Muscle of arm (tissue), 14 donors: ENCODE data around the gene SHANK1. TPM values are rescaled to one million over a fixed set of nuclear protein-coding genes. Genes with fewer than 3 reads are reported as not detected.
"Not testable (repeated sequence)": the region's sequence is repeated elsewhere in the genome, so short reads cannot be mapped to it uniquely, and the experiment has no call there.

ENCODE experiments used
- DNase-seq: peaks from one replicate; pipeline ENCODE4 v3.0.0-alpha.2; 2013
- long read RNA-seq, 11 donors: transcript quantifications; one replicate each; lab custom pipeline, GENCODE V29; 2026
- polyA plus RNA-seq, 12 donors: library from polyadenylated mRNA; unstranded; fragments of 120-200 nt; gene quantifications; one replicate each; pipeline ENCODE4 v1.2.1, GENCODE V29; 2013; ENCODE audit not compliant: insufficient read length in 12 of 12

SHANK1 gene
- polyA plus RNA-seq, result 10 to 100 TPM in 11 of 12 donors, not detected in 1; 11.4 to 87.6 (median 22.0) TPM
- long read RNA-seq, donor 1, result 0 reads
- long read RNA-seq, donor 2, result 0 reads
- long read RNA-seq, donor 3, result 0 reads
- long read RNA-seq, donor 4, result 0 reads
- long read RNA-seq, donor 5, result 0 reads
- long read RNA-seq, donor 6, result 0 reads
- long read RNA-seq, donor 7, result 0 reads
- long read RNA-seq, donor 8, partial matches to known transcripts, result 0 of 3 reads
- long read RNA-seq, donor 8, other reads (novel, unspliced or antisense), result 0 of 3 reads
- long read RNA-seq, donor 9, result 0 reads
- long read RNA-seq, donor 10, result 0 reads
- long read RNA-seq, donor 11, result 0 reads

DNA sequence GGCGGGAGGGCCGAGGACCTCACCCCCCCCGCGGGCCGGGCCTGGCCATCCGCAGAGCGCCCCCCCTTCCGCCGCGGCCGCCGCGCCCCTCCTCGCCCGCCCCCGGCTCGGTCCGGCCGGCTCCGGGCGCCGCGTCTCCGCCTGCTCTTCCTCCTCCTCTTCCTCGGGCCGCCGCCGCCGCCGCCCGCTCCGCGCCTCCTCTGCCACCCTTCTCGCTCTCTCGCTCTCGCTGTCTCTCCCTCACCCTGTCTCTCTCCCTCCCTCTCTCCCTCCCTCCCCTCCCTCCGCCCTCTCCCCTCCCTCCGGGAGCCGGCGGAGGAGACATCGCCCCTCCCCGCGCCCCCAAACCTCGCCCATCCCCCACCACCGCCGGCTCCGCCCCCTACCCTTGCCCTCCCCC is at the start of gene SHANK1:
Gene SHANK1 (minus strand): TSS at position 237 of the 400 bp plus-strand sequence. CDS start 2,883 bp downstream, outside the sequence.
- no peak for DNase-seq

DNA sequence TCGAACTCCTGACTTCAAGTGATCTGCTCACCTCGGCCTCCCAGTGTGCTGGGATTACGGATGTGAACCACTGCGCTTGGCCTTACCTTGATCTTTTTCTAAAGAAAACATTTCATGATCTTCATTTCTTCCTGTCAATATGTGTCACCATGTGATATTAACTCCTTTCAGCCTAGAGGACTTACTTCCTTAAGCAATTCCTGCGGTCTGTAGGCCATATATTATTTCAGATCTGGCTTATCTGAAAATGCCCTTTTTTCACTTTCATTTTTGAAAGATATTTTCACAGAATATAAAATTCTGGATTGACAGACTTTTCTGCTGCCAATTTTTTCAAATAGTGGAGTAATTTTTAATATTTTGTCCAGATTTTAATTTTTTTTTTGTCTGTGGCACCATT is 48.7 kb upstream of the SHANK1 start:
- no peak for DNase-seq

DNA sequence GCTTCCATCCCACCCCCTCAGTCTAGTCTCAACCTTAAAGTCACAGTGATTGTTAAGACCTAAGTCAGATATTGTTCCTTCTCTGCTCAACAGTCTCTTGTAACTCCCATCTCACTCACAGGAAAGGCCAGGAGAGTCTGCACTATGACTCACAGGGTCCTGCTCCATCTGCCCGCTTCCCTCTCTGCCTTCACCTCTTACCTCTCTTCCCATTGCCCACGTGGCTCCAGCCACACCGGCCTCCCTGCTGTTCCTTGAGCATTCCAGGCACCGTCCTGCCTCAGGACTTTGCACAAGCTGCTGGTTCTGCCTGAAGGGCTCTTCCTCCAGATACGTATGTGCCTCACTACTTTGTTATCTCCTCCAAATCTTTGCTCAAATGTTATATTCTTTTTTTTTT is 47.7 kb upstream of the SHANK1 start:
- not testable (repeated sequence) for DNase-seq

DNA sequence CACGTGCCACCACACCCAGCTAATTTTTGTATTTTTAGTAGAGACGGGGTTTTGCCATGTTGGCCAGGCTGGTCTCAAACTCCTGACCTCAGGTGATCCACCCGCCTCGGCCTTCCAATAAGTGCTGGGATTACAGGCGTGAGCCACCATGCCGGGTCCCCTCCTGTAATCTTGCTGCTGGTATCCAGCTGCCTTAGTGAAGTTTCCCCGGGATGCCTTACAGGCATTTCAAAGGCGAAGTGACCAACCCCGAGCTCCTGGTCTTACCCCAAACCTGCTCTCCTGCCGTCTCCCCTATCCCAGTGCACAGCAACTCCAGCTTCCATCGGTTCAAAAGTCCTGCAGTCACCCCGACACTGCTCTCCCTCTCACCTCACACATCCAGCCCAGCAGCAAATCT is 47.1 kb upstream of the SHANK1 start:
- DNase-seq, result not testable (repeated sequence)

DNA sequence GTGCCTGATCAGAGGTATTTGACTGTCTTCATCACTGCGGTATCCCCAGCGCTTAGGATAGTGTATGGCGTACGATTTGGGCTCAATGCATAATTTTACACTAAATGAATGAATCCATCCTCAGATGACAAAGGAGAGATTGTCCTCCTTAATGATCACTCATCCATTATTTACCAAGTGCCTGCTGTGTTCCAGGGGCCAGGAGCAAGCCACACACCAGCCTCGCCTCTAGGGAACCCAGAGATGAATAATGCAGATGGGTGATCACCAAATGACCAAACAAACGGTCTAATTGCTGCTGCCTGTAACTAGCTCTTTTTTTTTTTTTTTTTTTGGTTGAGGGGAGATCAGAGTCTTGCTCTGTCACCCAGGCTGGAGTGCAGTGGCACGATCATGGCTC is 44.8 kb upstream of the SHANK1 start:
- DNase-seq, result no peak

DNA sequence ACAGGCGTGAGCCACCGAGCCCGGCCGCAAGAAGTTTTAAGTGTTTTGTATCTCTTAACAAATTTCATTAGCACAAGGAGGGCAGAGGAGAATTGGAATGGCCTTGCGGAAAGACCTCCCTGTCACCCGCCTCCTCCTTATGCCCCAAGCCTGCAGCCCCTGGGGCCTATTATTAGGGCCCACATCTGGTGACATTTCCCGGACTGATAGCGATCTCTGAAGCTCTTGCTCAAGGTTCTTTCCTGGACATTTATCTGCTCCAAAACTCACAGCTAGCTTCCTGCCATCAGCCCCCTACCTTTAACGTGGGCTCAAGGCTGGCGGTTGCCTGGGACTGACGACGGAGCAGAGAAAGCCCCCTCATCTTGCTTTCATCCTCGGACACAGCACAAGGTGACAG is 43.9 kb upstream of the SHANK1 start:
- not testable (repeated sequence) for DNase-seq

DNA sequence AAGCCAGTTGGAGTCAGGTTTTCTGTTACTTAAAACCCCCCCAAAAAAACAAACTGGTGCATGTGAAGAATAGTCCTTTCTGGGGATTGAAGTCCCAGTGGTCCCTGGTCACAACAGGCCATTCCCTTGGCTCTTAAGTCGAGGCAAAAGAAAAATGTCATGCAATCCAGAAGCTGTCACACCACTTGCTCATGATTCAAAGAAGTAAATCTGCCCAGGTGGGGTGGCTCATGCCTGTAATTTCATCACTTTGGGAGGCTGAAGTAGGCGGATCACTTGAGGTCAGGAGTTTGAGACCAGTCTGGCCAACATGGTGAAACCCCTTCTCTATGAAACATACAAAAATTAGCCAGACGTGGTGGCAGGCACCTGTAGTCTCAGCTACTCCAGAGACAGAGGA is 41.9 kb upstream of the SHANK1 start:
- DNase-seq, result not testable (repeated sequence)

DNA sequence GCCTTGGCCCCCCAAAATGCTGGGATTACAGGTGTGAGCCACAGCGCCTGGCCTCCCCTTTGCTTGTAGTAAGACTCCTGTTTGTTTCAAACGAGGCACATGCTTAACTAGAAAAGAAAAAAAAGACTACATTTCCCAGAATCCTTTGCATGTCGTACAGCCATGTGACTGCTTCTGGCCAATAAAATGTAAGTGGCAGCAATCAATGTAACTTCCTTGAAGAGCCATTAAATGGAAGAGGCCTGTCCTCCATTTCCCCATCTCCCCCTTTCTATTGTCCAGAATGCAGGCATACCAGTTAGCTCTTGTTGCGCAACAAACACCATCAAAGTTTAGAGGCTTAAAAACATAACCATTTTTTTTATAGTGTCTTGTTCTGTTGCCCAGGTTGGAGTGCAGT is 40.3 kb upstream of the SHANK1 start:
- no peak for DNase-seq

DNA sequence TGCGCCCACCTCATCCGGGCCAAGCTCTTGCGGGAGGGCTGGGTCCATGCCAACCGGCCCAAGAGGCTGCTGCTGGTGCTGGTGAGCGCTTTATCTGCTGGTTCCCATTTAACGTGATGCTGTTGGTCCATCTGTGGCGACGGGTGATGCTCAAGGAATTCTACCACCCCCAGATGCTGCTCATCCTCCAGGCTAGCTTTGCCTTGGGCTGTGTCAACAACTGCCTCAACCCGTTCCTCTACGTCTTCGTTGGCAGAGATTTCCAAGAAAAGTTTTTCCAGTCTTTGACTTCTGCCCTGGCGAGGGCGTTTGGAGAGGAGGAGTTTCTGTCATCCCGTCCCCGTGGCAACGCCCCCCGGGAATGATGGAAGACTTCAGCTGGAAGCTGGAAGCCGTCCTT is 39.5 kb upstream of the SHANK1 start:
- DNase-seq, result not testable (repeated sequence)

DNA sequence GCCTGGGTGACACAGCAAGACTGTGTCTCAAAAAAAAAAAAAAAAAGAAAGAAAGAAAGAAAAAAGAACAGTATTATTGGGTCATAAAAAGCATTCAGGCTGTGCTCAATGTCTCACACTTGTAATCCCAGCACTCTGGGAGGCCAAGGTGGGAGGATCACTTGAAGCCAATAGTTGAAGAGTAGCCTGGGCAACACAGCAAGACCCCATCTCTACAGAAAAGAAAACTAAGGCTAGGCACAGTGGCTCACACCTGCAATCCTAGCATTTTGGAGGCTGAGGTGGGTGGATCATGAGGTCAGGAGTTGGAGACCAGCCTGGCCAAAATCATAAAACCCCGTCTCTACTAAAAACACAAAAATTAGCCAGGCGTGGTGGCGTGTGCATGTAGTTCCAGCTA is 38.0 kb upstream of the SHANK1 start:
- DNase-seq, result not testable (repeated sequence)

DNA sequence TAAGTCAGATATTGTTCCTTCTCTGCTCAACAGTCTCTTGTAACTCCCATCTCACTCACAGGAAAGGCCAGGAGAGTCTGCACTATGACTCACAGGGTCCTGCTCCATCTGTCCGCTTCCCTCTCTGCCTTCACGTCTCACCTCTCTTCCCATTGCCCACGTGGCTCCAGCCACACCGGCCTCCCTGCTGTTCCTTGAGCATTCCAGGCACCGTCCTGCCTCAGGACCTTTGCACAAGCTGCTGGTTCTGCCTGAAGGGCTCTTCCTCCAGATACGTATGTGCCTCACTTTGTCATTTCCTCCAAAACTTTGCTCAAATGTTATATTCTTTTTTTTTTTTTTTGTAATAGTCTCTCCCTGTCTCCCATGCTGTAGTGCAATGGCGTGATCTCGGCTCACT is 36.6 kb upstream of the SHANK1 start:
- not testable (repeated sequence) for DNase-seq

DNA sequence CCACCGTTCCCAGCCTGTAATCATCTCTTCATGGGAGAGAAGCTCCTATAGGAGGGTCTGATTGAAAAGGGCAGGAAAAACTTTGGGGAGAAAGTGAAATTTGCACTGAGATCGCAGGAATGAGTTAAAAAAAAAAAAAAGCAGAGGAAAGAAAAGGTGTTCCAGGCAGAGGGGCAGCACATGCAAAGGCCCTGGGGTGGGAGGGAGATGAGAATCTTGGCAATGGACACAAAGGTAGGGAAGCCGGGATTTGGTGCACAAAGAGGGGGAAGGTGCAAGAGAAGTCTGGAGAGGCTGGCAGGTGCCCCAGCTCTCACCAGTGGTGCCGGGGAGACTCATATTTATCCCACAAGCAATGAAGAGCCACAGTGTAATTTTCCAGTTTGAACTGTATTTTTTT is 34.3 kb upstream of the SHANK1 start:
- DNase-seq, result no peak

DNA sequence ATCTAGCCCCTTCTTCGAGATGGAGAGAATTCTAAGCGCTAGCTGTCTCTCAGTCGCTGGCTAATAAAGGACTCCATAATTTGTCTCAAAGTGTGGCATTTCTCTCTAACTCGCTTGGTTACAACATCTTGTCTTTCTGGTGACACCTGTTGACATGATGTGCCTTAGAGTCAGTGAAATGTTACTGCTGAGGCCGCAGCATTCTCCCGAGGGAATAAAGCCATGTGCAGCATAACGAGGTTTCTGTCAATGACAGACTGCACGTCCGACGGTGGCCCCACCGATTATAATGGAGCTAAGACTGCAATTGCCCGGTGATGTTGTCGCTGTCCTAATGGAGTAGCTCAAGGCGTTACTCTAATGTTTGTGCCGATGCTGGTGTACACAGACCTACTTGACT is 30.4 kb upstream of the SHANK1 start:
- no peak for DNase-seq

DNA sequence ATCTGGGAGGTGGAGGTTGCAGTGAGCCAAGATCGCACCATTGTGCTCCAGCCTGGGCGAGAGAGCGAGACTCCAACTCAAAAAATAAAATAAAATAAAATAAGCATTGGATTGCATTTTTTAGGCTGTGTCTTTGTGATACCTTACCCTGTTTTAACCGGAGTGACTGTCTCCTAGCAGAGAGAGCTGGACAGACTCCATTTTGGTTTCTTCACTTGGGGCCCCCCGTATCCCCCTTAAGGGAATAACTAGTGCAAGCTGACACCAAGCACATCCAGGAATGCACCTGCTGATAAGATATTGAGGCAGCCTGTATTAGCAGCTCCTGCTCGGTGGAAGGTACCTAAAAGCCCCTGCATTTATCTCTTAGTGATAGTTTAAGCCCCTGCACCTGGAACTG is 29.9 kb upstream of the SHANK1 start:
- DNase-seq, result no peak

DNA sequence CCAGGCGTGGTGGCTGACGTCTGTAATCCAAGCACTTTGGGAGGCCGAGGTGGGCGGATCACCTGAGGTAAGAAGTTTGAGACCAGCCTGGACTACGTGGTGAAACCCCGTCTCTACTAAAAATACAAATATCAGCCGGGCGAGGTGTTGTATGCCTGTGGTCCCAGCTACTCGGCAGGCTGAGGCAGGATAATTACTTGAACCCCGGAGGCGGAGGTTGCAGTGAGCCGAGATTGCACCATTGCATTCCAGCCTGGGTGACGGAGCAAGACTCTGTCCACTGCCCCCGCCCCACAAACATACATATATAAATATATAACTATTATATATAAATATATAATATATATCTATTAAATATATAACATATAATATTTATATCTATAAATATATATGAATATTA is 27.5 kb upstream of the SHANK1 start:
- DNase-seq, result not testable (repeated sequence)

DNA sequence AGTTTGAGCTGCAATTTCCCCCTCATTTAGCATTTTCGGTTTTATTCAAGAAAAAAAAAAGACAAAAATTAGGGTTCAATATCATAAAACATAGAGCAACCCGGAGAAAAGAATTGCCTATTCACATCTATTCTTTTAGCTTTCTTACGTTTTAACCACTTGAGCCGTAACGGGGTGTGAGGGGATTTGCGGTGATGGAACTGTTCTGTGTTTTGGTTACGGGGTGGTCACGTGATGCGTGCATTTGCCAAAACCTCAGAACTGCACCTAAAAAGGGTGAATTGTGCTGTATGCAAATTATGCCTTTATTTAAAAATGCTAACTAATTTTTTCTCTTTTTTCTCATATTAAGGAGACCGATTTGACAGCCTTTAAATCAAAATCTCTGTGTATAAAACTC is 25.6 kb upstream of the SHANK1 start:
- DNase-seq, result no peak

DNA sequence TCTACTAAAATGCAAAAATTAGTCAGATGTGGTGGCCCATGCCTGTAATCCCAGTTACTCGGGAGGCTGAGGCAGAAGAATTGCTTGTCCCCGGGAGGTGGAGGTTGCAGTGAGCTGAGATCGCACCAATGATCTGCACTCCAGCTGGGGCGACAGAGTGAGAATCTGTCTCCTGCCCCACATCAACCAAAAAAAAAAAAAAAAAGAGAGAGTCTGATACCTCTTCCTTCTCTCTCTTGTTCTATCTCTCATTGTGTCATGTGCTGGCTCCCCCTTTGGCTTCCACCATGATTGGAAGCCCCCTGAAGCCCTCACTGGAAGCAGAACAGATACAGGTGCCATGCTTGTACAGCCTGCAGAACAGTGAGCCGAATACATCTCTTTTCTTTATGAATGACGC is 23.9 kb upstream of the SHANK1 start:
- DNase-seq, result no peak

DNA sequence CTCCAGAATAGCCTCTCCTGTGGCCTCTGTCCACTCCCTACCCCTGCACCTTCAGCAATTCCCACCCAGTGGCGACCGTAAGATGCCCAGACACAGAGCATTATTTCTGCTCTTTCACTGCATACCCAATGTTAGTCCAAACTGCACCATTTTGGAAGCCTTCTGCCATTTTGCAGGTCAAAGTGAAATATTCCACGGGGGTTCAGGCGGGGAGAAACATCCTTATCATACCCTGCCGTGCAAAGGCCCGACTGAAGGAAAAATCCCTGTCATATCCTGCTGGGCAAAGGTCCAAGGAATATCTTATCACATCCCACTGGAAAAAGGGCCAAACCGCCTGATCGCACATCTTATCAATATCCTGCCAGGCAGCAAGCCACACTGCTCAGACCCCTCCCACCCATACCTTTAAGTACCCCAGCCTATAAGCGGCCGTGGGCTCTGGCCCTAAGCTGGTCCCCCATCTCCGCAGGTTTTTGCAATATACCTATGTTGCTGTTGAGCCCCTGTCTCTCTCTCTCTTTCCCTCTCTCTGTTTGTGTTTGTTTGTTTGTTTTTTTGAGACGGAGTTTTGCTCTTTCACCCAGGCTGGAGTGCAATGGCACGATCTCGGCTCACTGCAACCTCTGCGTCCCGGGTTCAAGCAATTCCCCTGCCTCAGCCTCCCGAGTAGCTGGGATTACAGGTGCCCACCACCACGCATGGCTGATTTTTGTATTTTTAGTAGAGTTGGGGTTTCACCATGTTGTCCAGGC is 21.8 kb upstream of the SHANK1 start:
- no peak for DNase-seq

DNA sequence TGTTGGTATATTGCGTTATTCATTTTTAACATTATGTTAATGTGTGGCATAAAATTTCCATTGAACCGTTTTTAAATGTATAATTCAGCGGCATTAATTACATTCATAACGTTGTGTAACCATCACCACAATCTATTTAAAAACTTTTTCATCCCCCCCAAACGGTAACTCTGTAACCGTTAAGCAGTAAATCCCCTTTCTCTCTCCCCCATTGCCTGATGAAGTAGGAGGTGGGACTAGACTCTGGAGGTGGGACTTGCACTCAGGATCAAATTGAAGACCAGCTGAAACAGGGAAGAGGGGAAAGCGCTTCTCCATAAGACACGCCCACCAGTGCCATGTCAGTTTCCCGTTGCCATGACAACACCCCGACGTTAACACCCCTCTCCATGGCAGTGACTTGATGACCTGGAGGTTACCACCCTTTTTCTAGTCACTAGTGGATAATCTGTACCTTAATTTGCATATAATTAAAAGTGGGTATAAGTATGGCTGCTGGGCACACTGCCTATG is 20.4 kb upstream of the SHANK1 start:
- no peak for DNase-seq

DNA sequence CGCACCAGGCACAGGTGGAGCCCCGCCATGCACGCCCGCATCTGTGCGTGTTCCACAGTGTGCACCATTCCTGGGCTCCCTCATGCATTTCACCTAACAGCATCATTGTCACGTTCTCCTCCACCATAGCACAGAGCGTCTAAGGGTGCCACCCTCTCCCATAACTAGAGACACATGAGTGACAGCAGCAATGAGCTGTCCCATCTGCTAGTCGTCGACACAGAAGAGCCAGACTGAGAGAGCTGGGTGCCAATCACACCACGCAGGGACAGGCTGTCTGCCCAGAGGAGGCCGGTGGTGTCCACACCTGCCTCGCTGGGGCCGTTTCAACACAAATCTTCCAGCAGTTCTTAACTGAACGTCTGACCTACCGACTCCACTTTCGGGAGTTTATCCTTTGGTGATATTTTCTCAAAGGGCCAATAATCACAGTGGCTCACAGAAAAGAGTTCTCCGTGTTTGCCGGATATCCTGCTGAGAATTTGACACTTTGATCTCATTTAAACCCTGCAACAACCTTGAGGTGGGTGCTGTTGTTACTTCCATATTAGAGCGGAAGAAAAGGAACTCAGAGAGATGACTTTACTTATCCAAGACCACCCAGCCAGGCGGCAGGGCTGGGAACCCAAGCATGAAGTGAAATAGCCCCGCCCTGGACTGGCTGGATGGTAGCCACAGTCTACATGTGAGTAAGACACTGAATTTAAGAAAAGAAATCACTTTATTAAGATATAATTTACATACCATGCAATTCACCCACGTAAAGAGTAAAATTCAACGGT is 19.7 kb upstream of the SHANK1 start:
- no peak for DNase-seq

DNA sequence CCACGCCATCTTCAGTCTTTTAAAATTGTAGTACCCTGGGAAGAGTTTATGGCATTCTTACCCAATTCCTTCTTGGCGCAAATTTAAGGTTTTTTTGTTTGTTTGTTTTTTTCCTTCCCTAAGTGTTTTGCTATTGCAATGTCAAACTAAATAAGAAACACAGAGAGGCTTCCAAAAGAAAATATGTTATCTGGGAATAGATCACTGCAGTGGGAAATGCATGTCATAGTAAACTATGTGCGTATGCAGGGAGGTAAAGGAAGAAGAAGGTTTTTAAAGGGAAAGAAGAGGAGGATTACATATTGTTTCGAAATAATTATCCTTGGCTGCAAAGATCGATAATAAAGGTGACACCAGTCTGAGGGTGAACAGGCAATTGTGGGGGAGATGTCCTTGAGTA is 16.7 kb upstream of the SHANK1 start:
- no peak for DNase-seq

DNA sequence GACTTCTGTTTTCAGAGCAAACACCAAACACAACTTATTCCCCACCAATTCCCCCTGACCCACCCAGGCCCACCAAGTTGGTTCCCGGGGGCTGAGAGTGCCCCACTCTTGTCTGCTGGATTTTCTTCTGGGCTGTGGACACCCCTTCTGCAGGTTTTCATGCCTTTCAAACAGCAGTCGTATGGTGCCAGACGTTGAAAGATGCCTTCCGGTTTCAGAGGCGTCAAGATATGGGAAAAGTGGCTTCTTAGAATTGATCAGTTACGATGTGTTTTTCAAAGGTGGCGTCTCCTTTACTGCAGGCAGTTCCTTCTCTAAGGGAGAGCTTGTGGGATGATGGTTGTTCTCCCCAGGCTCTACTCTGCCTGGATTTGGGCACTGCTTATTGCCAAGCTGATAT is 16.3 kb upstream of the SHANK1 start:
- no peak for DNase-seq
